Measurements from ENCODE around the gene FBXL2.
"Not testable (repeated sequence)": the region's sequence is repeated elsewhere in the genome, so short reads cannot be mapped to it uniquely, and the experiment has no call there.

Gene FBXL2

DNA sequence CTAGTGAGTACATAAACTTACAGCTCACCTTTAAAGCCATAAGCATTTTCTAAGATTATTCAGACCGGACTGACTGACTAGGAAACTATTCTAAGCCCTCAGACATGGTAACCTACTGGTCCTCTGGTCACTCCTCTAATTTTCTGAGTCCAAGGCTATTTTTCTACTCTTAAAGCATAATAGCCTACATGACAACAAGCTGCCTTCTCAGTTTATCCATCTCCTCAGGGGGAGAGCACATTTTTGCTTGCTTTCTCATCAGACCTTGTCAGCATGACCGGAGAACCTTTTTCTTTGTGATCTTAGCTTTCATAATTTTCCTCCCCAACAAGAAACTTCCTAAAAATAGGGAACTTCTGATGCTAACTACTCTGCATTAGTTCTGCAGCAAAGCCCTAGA is 124.5 kb downstream of the FBXL2 start:
- TF ChIP-seq, protein P1, sequence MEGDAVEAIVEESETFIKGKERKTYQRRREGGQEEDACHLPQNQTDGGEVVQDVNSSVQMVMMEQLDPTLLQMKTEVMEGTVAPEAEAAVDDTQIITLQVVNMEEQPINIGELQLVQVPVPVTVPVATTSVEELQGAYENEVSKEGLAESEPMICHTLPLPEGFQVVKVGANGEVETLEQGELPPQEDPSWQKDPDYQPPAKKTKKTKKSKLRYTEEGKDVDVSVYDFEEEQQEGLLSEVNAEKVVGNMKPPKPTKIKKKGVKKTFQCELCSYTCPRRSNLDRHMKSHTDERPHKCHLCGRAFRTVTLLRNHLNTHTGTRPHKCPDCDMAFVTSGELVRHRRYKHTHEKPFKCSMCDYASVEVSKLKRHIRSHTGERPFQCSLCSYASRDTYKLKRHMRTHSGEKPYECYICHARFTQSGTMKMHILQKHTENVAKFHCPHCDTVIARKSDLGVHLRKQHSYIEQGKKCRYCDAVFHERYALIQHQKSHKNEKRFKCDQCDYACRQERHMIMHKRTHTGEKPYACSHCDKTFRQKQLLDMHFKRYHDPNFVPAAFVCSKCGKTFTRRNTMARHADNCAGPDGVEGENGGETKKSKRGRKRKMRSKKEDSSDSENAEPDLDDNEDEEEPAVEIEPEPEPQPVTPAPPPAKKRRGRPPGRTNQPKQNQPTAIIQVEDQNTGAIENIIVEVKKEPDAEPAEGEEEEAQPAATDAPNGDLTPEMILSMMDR (IDR thresholded peaks at IDR 0.05; ENCODE audit: insufficient read depth, low read depth, low read length, missing control alignments): no peak
- no peak for DNase-seq (ENCODE audit: low read depth)
- H3K4me3 ChIP-seq (ENCODE audit: low read length): no peak overlapping the region

DNA sequence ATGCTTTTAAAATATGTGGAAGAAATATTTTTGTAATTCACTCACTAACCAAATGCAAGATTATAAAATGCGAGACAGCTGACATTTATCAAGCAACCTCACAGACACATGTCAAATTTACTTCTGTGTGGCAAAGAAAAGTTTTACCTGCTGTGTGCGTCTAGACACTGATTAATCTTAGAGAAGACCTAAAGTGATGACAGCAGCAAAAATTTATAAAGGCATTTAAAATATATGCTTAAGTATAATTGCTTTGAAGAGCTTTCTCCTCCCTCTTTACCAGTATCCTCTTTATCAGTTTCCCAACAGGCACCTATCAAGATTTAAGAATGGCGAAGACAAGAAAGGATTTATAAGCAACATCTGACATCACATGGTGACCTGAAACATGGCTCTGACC is 125.7 kb downstream of the FBXL2 start:
- no peak for DNase-seq (ENCODE audit: low read depth)
- no peak overlapping the region for H3K4me3 ChIP-seq (ENCODE audit: low read length)
- TF ChIP-seq, protein P1 (IDR thresholded peaks at IDR 0.05; ENCODE audit: insufficient read depth, low read depth, low read length, missing control alignments): no peak

DNA sequence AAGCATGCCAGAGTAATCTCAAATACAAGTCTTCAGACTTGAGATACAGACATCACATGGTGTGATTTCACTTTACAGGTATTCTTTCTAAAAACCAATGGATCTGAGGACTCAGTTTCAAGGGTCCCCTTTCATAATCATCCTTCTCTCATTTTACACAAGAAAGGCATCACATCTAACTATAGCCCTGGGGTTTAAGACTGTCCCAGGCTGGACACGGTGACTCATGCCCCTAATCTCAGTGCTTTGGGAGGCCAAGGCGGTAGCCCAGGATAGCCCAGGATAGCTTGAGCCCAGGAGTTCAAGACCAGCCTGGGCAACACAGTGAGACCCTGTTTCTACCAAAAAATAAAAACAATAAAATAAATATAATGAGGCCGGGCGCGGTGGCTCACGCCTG is 126.5 kb downstream of the FBXL2 start:
- TF ChIP-seq, protein P1 (IDR thresholded peaks at IDR 0.05; ENCODE audit: insufficient read depth, low read depth, low read length, missing control alignments): no peak
- no peak overlapping the region for H3K4me3 ChIP-seq (ENCODE audit: low read length)
- DNase-seq (ENCODE audit: low read depth): no peak

DNA sequence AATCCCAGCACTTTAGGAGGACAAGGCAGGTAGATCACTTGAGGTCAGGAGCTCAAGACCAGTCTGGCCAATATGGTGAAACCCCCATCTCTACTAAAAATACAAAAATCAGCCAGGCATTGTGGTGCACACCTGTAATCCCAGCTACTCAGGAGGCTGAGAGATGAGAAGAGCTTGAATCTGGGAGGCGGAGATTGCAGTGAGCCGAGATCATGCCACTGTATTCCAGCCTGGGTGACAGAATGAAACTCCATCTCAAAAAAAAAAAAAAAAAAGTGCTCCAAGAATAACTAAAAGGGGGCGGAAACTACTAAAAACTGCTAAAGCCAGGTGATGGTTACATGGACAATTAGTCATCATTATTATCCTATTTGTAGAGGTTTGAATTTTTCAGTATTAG is 133.6 kb downstream of the FBXL2 start:
- not testable (repeated sequence) for H3K4me3 ChIP-seq (ENCODE audit: low read length); DNase-seq (ENCODE audit: low read depth)

DNA sequence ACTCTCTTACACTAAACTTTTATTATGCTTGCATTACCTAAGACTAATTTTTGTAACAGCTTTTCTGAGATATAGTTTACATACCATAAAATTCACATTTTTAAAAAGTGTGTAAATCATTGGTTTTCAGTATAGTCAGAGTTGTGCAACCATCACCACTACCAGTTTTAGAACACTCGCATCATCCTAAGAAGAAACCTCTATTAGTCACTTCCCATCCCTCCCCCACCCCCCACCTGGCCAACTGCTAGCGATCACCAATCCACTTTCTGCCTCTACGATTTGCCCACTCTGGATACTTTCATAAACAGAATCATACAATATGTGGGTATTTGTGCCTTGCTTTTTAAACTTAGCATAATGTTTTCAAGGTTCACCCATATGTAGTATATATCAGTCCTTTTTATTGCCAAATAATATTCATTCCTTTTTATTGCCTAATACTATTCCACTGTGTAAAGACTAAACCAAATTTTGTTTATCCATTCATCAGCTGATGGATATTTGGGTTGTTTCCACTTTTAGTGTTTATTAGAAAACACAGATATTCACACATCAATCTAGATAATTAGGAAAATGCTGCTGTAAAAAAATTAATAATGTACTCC is 139.9 kb downstream of the FBXL2 start:
- TF ChIP-seq, protein P1 (IDR thresholded peaks at IDR 0.05; ENCODE audit: insufficient read depth, low read depth, low read length, missing control alignments): no peak
- peak; percentile 65 for DNase-seq (ENCODE audit: low read depth)
- no peak overlapping the region for H3K4me3 ChIP-seq (ENCODE audit: low read length)

DNA sequence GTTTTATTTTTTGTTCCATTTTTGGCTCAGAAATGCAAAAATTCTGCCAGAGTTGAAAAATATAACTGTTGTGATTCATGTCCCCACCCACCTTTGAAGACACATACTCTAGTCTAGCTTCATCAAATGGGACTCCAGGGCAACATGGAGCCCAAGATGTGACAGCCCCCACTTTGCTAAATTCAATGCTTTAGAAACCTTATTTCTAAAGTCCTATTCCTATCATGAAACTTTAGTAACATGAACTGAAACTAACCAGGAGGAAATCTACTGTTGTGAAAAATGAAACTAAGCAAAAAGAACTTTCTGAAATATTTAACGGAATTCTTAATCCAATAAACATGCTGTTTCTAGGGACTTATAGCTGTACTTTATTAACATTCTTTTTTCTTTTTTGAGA is 142.7 kb downstream of the FBXL2 start:
- DNase-seq (ENCODE audit: low read depth): no peak
- TF ChIP-seq, protein P1 (IDR thresholded peaks at IDR 0.05; ENCODE audit: insufficient read depth, low read depth, low read length, missing control alignments): no peak

DNA sequence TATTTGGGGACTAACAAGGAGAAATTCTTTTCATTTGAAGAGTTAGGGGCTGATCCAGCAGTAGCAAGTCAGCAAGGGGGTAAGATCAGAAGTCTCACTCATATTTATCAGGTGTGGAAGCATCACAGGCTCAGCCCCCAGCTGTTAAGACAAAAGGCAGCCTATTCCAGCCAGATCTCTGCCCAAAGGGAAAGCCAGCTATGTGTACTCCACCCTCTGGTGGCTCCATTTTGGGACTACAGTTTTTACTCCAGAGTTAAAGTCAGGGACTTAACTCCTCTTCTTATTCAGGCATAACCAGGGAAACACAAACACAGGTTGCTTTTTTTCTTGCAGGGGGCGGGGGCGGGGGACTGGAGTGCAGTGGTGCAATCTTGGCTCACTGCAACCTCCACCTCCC is 143.7 kb downstream of the FBXL2 start:
- TF ChIP-seq, protein P1 (IDR thresholded peaks at IDR 0.05; ENCODE audit: insufficient read depth, low read depth, low read length, missing control alignments): no peak
- H3K4me3 ChIP-seq (ENCODE audit: low read length): no peak overlapping the region
- DNase-seq (ENCODE audit: low read depth): no peak

More for the DNA sequence above, 142.7 kb downstream of the FBXL2 start:
- no peak overlapping the region for H3K4me3 ChIP-seq (ENCODE audit: low read length)

Measured in epithelial cell of esophagus (primary cell).